ENCODE results near the gene SARDH. TPM values are rescaled to one million over a fixed set of nuclear protein-coding genes. Genes with fewer than 3 reads are reported as not detected.

Gene SARDH
- total and polyA plus RNA-seq, 9 of the 15 experiments (the other 6 are each of a cell fraction or from before 2014, with no cell fraction given) = 0.14 TPM; not detected in 8

GRCh38 chr9:133639613-133640012 is 98.5 kb downstream of the SARDH start:
- ChIA-PET CTCF (ENCODE audit: low intra/inter-chr PET ratio) (no interaction called here), POLR2A (interaction anchor here (0.6 kb wide), 2 partner anchors 14 to 72 kb away, joined by 3 read pairs; no protein-coding TSS in a partner anchor)
- H2AFZ ChIP-seq (ENCODE audit: low read depth, low read length) = no peak overlapping the region
- H3K4me2 ChIP-seq (ENCODE audit: insufficient read depth, low read length) = no peak overlapping the region
- no peaks in the 10 kb centered on the region for H3K4me1 ChIP-seq (replicated peaks in 1 of 2; ENCODE audit: control insufficient read depth in 2 of 2, insufficient read depth in 2 of 2, low read length in 2 of 2)
- H4K20me1 ChIP-seq (replicated peaks; ENCODE audit: control insufficient read depth, insufficient read depth, low read length) = peaks cover 14% of the 10 kb centered on the region
- 0% methylated on average over 8 of the region's 8 CpGs for WGBS (ENCODE audit: insufficient coverage, low coverage, missing lambda C conversion rate)
- no peak overlapping the region for H3K27ac ChIP-seq (ENCODE audit: extremely low read depth, low read depth, low read length)
- intact Hi-C loops (cut with micrococcal nuclease) (no loop called here), in situ Hi-C loops (cut with MboI) (no loop called here)
- H3K79me2 ChIP-seq (ENCODE audit: control insufficient read depth, insufficient read depth, low read length) = no peaks in the 10 kb centered on the region
- BruUV-seq (replicated peaks) = no TSS peak
- FAIRE-seq = no peak
- H3K27me3 ChIP-seq (ENCODE audit: control insufficient read depth in 2 of 2, insufficient read depth in 2 of 2, low read length in 2 of 2) = peaks cover 10 to 92% of the 10 kb centered on the region in 2 experiments; a peak in 4 of 5 replicates
- H3K9ac ChIP-seq (ENCODE audit: insufficient read depth in 1 of 2, low read depth in 2 of 2, low read length in 2 of 2) = no peak overlapping the region
- H3K9me1 ChIP-seq (ENCODE audit: control insufficient read depth, insufficient read depth, low read length) = peaks cover 3% of the 10 kb centered on the region
- ATAC-seq = no peak
- no peak overlapping the region for H3K4me3 ChIP-seq
- no peaks in the 10 kb centered on the region for H3K9me3 ChIP-seq (replicated peaks; ENCODE audit: control insufficient read depth, insufficient read depth, low read depth, low read length)
- H3K36me3 ChIP-seq (ENCODE audit: control insufficient read depth, insufficient read depth, low read length) = no peaks in the 10 kb centered on the region
- DNase-seq (ENCODE audit: extremely low read depth in 1 of 4, low spot score in 3 of 4) = no peak
- TF ChIP-seq, protein P1, sequence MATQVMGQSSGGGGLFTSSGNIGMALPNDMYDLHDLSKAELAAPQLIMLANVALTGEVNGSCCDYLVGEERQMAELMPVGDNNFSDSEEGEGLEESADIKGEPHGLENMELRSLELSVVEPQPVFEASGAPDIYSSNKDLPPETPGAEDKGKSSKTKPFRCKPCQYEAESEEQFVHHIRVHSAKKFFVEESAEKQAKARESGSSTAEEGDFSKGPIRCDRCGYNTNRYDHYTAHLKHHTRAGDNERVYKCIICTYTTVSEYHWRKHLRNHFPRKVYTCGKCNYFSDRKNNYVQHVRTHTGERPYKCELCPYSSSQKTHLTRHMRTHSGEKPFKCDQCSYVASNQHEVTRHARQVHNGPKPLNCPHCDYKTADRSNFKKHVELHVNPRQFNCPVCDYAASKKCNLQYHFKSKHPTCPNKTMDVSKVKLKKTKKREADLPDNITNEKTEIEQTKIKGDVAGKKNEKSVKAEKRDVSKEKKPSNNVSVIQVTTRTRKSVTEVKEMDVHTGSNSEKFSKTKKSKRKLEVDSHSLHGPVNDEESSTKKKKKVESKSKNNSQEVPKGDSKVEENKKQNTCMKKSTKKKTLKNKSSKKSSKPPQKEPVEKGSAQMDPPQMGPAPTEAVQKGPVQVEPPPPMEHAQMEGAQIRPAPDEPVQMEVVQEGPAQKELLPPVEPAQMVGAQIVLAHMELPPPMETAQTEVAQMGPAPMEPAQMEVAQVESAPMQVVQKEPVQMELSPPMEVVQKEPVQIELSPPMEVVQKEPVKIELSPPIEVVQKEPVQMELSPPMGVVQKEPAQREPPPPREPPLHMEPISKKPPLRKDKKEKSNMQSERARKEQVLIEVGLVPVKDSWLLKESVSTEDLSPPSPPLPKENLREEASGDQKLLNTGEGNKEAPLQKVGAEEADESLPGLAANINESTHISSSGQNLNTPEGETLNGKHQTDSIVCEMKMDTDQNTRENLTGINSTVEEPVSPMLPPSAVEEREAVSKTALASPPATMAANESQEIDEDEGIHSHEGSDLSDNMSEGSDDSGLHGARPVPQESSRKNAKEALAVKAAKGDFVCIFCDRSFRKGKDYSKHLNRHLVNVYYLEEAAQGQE (IDR thresholded peaks at IDR 0.05; ENCODE audit: borderline replicate concordance) = no peak
- TF ChIP-seq, protein P1 (CRISPR knock-in tag; IDR thresholded peaks at IDR 0.05; ENCODE audit: low read depth) = no peak
- TF ChIP-seq PYGO2 (tag; IDR thresholded peaks at IDR 0.05) (no peak), DACH1 (IDR thresholded peaks at IDR 0.05; ENCODE audit: partially characterized antibody) (no peak), CCAR2 (IDR thresholded peaks at IDR 0.05; ENCODE audit: low read depth, low read length) (no peak), MCM5 (IDR thresholded peaks at IDR 0.05; ENCODE audit: low read depth) (no peak), BRCA1 (IDR thresholded peaks at IDR 0.05) (no peak), BRCA1 (CRISPR knock-in tag; IDR thresholded peaks at IDR 0.05) (no peak), ZNF75A (CRISPR knock-in tag; IDR thresholded peaks at IDR 0.05) (no peak)
